IMR-90 (cell line): ENCODE data around the gene TNS3. TPM values are rescaled to one million over a fixed set of nuclear protein-coding genes. Genes with fewer than 3 reads are reported as not detected.
A peak's percentile ranks its signal among the peaks of the same experiment; 100 is the strongest.

Experiments used
- ATAC-seq: fragments of 200-7000 bp; cut with Tn5 transposase; 2 replicates; pipeline ENCODE4 v1.9.1; 2020; ENCODE audit warnings: low read depth, mild to moderate bottlenecking, moderate library complexity
- BruUV-seq: library from RNA; stranded (reverse); fragments of 400-500 nt; replicated peaks from 2 replicates; lab custom pipeline; 2021; lab: Mats Ljungman, UMichigan
- CTCF ChIA-PET: fragments of 300-600 bp; formaldehyde crosslinking; extraction: SDS; loops from one replicate; lab custom pipeline; 2021; ENCODE audit warnings: antibody characterized with exemption; lab: Yijun Ruan, JAX
- POLR2A ChIA-PET: fragments of 300-600 bp; sonication (Branson Sonifier 250); formaldehyde crosslinking; loops from one replicate; lab custom pipeline; 2022; ENCODE audit warnings: antibody characterized with exemption; ENCODE audit not compliant: unreplicated experiment; lab: Charles Lee
- DNase-seq: peaks from one replicate; pipeline ENCODE4 v3.0.0; 2013
- H2AFZ ChIP-seq: replicated peaks from 2 replicates; pipeline ENCODE3; 2013; ENCODE audit warnings: low read length, mild to moderate bottlenecking; ENCODE audit not compliant: poor library complexity
- H2AK5ac ChIP-seq: 2 replicates; pipeline ENCODE4 v1.6.1; 2013; ENCODE audit warnings: low read depth, low read length, inconsistent platforms
- H2AK9ac ChIP-seq: replicated peaks from 2 replicates; pipeline ENCODE3; 2013; ENCODE audit warnings: mild to moderate bottlenecking, low read depth, low read length, moderate library complexity; ENCODE audit not compliant: poor library complexity
- H2BK120ac ChIP-seq: 2 replicates; pipeline ENCODE4 v1.6.1; 2013; ENCODE audit warnings: low read depth, low read length, inconsistent platforms
- H2BK15ac ChIP-seq: 3 replicates; pipeline ENCODE4 v1.6.1; 2013; ENCODE audit warnings: low read depth, low read length, inconsistent platforms
- H2BK20ac ChIP-seq: 2 replicates; pipeline ENCODE4 v1.6.1; 2013; ENCODE audit warnings: low read depth, mild to moderate bottlenecking, inconsistent platforms, low read length, moderate library complexity
- H2BK5ac ChIP-seq: 2 replicates; pipeline ENCODE4 v1.6.1; 2013; ENCODE audit warnings: mild to moderate bottlenecking, low read depth, low read length, inconsistent platforms; ENCODE audit not compliant: poor library complexity, severe bottlenecking
- H3K14ac ChIP-seq: replicated peaks from 2 replicates; pipeline ENCODE4 v1.6.1; 2013; ENCODE audit warnings: low read depth, low read length, inconsistent platforms
- H3K18ac ChIP-seq: 2 replicates; pipeline ENCODE4 v1.6.1; 2013; ENCODE audit warnings: low read depth, low read length, control low read depth
- H3K23ac ChIP-seq: 2 replicates; pipeline ENCODE4 v1.6.1; 2013; ENCODE audit warnings: low read depth, low read length, inconsistent platforms
- H3K27ac ChIP-seq: 2 replicates; pipeline ENCODE4 v1.5.1; 2013; ENCODE audit warnings: mild to moderate bottlenecking, control low read depth, low read length; ENCODE audit not compliant: insufficient read depth
- H3K27me3 ChIP-seq: 2 replicates; pipeline ENCODE4 v1.6.1; 2013; ENCODE audit warnings: low read length; ENCODE audit not compliant: control insufficient read depth, insufficient read depth
- H3K36me3 ChIP-seq: 2 replicates; pipeline ENCODE4 v1.6.1; 2013; ENCODE audit warnings: low read length, mixed read lengths; ENCODE audit not compliant: control insufficient read depth, insufficient read depth
- H3K4ac ChIP-seq: 2 replicates; pipeline ENCODE4 v1.6.1; 2013; ENCODE audit warnings: low read depth, low read length, inconsistent platforms
- H3K4me1 ChIP-seq: 2 replicates; pipeline ENCODE4 v1.6.1; 2013; ENCODE audit warnings: low read length, mixed read lengths; ENCODE audit not compliant: control insufficient read depth, insufficient read depth
- H3K4me2 ChIP-seq: 2 replicates; pipeline ENCODE4 v1.6.1; 2013; ENCODE audit warnings: low read depth, mild to moderate bottlenecking, control low read depth, low read length, moderate library complexity
- H3K4me3 ChIP-seq: 2 replicates; pipeline ENCODE4 v1.5.1; 2013; ENCODE audit warnings: low read depth, mild to moderate bottlenecking, control low read depth, low read length, moderate library complexity; ENCODE audit not compliant: insufficient read depth
- H3K56ac ChIP-seq: 2 replicates; pipeline ENCODE4 v1.6.1; 2013; ENCODE audit warnings: low read length, inconsistent platforms; ENCODE audit not compliant: insufficient read depth; ENCODE audit errors: extremely low read depth
- H3K79me1 ChIP-seq, 2 experiments: 2 replicates each; pipeline ENCODE4 v1.6.1; 2013; ENCODE audit warnings: low read length in 2 of 2, inconsistent platforms in 1 of 2, low read depth in 1 of 2
- H3K9ac ChIP-seq: 2 replicates; pipeline ENCODE4 v1.6.1; 2013; ENCODE audit warnings: low read depth, low read length, control low read depth
- H3K9me1 ChIP-seq: 2 replicates; pipeline ENCODE4 v1.6.1; 2013; ENCODE audit warnings: low read length, inconsistent platforms; ENCODE audit not compliant: insufficient read depth
- H3K9me3 ChIP-seq: 2 replicates; pipeline ENCODE4 v1.6.1; 2013; ENCODE audit warnings: low read length; ENCODE audit not compliant: control insufficient read depth, insufficient read depth
- H4K20me1 ChIP-seq: 2 replicates; pipeline ENCODE4 v1.6.1; 2013; ENCODE audit warnings: low read length, inconsistent platforms; ENCODE audit not compliant: insufficient read depth
- H4K5ac ChIP-seq: 2 replicates; pipeline ENCODE4 v1.6.1; 2013; ENCODE audit warnings: mild to moderate bottlenecking, low read depth, low read length, control low read depth
- H4K8ac ChIP-seq, 2 experiments: 2 replicates each; pipeline ENCODE4 v1.6.1; 2013; ENCODE audit warnings: low read depth in 2 of 2, low read length in 2 of 2, control low read depth in 1 of 2, inconsistent platforms in 1 of 2
- H4K91ac ChIP-seq: 2 replicates; pipeline ENCODE4 v1.6.1; 2013; ENCODE audit warnings: low read depth, low read length, inconsistent platforms; ENCODE audit not compliant: insufficient read depth
- BHLHE40 ChIP-seq: fragments of 150-350 bp; IDR thresholded peaks from 2 replicates; pipeline ENCODE4 v1.6.1; 2016; ENCODE audit warnings: mild to moderate bottlenecking, low read depth, low read length
- FOS ChIP-seq: fragments of 150-350 bp; IDR thresholded peaks from 2 replicates; pipeline ENCODE4 v1.6.1; 2016; ENCODE audit warnings: low read depth, low read length
- MAFK ChIP-seq: IDR thresholded peaks from 2 replicates; pipeline ENCODE4 v1.6.1; 2012; ENCODE audit warnings: low read depth, low read length, improper control_type of control experiment
- MAZ ChIP-seq: IDR thresholded peaks from 2 replicates; pipeline ENCODE4 v1.6.1; 2012; ENCODE audit warnings: low read depth, mild to moderate bottlenecking, low read length, improper control_type of control experiment, moderate library complexity, borderline replicate concordance
- MXI1 ChIP-seq: IDR thresholded peaks from 2 replicates; pipeline ENCODE4 v1.6.1; 2012; ENCODE audit warnings: low read depth, mild to moderate bottlenecking, low read length, moderate library complexity, borderline replicate concordance
- NFE2L2 ChIP-seq: fragments of 150-350 bp; IDR thresholded peaks from 2 replicates; pipeline ENCODE4 v1.6.1; 2016; ENCODE audit warnings: low read depth, mild to moderate bottlenecking, low read length
- POLR2A ChIP-seq: IDR thresholded peaks from 2 replicates; pipeline ENCODE4 v1.6.1; 2012; ENCODE audit warnings: mild to moderate bottlenecking, low read depth, low read length
- RAD21 ChIP-seq: IDR thresholded peaks from 2 replicates; pipeline ENCODE4 v1.6.1; 2012; ENCODE audit warnings: low read length, improper control_type of control experiment
- RCOR1 ChIP-seq: IDR thresholded peaks from 2 replicates; pipeline ENCODE4 v1.6.1; 2012; ENCODE audit warnings: mild to moderate bottlenecking, low read length, improper control_type of control experiment; ENCODE audit not compliant: insufficient replicate concordance
- RFX5 ChIP-seq: IDR thresholded peaks from 2 replicates; pipeline ENCODE4 v1.8.0; 2012; ENCODE audit warnings: low read depth, mild to moderate bottlenecking, low read length, moderate library complexity
- SMC3 ChIP-seq: fragments of 150-350 bp; IDR thresholded peaks from 2 replicates; pipeline ENCODE4 v1.6.1; 2016; ENCODE audit warnings: low read depth, mild to moderate bottlenecking, antibody characterized with exemption, low read length, moderate library complexity
- USF2 ChIP-seq: fragments of 150-350 bp; IDR thresholded peaks from 2 replicates; pipeline ENCODE4 v1.6.1; 2017; ENCODE audit warnings: mild to moderate bottlenecking, antibody characterized with exemption, low read length, low read depth
- WGBS, 2 experiments: methylation state at CpG; one replicate each; pipeline versions ENCODE4 v1.1.5 to v1.1.7; 2013; ENCODE audit warnings: missing lambda C conversion rate in 2 of 2; ENCODE audit not compliant: insufficient read length in 1 of 2; ENCODE audit errors: extremely low coverage in 2 of 2; 5-methylcytosine and 5-hydroxymethylcytosine counted together
- dilution Hi-C: fragments of 300-500 bp; cut with HindIII; formaldehyde crosslinking; loops from one replicate; pipeline ENCODE4 v1.14.3; 2018; ENCODE audit warnings: low sequenced_read_pairs; ENCODE audit not compliant: unreplicated experiment
- in situ Hi-C: fragments of 300-500 bp; cut with MboI; formaldehyde crosslinking; loops from 3 replicates; pipeline ENCODE4 v1.14.3; 2019; ENCODE audit warnings: low sequenced_read_pairs, inconsistent platforms, mixed read lengths
- intact Hi-C: fragments of 100-400 bp; cut with micrococcal nuclease; formaldehyde crosslinking; loops from 2 replicates; pipeline ENCODE4 v1.10.0; 2022
- polyA plus RNA-seq, 3 experiments: library from polyadenylated mRNA; depleted of rRNA; stranded (reverse); fragments of >200 nt; gene quantifications; 2 replicates each; pipeline ENCODE4 v1.2.3, GENCODE V29; 2012; ENCODE audit warnings: low replicate concordance in 1 of 3
- total RNA-seq: library from RNA; depleted of rRNA; stranded (reverse); fragments of >200 nt; gene quantifications from 2 replicates; pipeline ENCODE4 v1.2.3, GENCODE V29; 2012
- TF ChIP-seq, protein P1 (sequence below): fragments of 150-350 bp; IDR thresholded peaks from 2 replicates; pipeline ENCODE4 v1.6.1; 2016; ENCODE audit warnings: low read depth, mild to moderate bottlenecking, low read length, moderate library complexity, borderline replicate concordance

The TNS3 gene
- total and polyA plus RNA-seq, 2 of the 4 experiments (the other 2 are of a cell fraction) = 64.3 to 79.2 TPM

- ATAC-seq (no peak), DNase-seq (peak; percentile 59)
- Histone ChIP-seq H4K91ac (peak overlapping the region; percentile 63), H2AK9ac (peak overlapping the region; percentile 2), H4K5ac (peak overlapping the region; percentile 37; the same call in 1 of the 2 replicates), H2BK120ac (peak overlapping the region; percentile 50), H3K9me3 (no peaks in the 10 kb centered on the region), H3K18ac (peak overlapping the region; percentile 63), H2BK5ac (no peak overlapping the region), H3K36me3 (peaks cover 36% of the 10 kb centered on the region), H3K14ac (peak overlapping the region; percentile 54; the same call in 1 of the 2 replicates), H3K23ac (peak overlapping the region; percentile 74; the same call in 1 of the 2 replicates), H3K27me3 (no peaks in the 10 kb centered on the region), H2AK5ac (peak overlapping the region; percentile 66; the same call in 1 of the 2 replicates), H3K4me2 (no peak overlapping the region), H3K9ac (no peak overlapping the region), H3K4ac (peak overlapping the region; percentile 79), H3K79me1 (peaks cover 54 to 98% of the 10 kb centered on the region in 2 experiments), H4K20me1 (peaks cover 33% of the 10 kb centered on the region), H3K4me1 (peaks cover 43% of the 10 kb centered on the region), H3K56ac (no peak overlapping the region; the same call in 1 of the 2 replicates), H4K8ac (peak overlapping the region in 1 of 2 experiments; percentile 34; a peak in 1 of 4 replicates), H2BK15ac (peak overlapping the region; percentile 68; the same call in 1 of the 3 replicates), H3K4me3 (no peak overlapping the region), H3K9me1 (peaks cover 69% of the 10 kb centered on the region), H2BK20ac (peak overlapping the region; percentile 32), H3K27ac (no peak overlapping the region), H2AFZ (no peak overlapping the region)
- 97% methylated on average over 5 of the region's 14 CpGs; no CpG with 5 or more reads in 1 of the 2 experiments for WGBS, 2 experiments
- in situ Hi-C loops = no loop called here
- dilution Hi-C loops = no loop called here
- BruUV-seq = no TSS peak
- ChIA-PET POLR2A (no interaction called here), CTCF (no interaction called here)
- intact Hi-C loops = no loop called here
- TF ChIP-seq RAD21 (no peak), BHLHE40 (no peak), RFX5 (no peak), NFE2L2 (no peak), MXI1 (no peak), MAZ (no peak), POLR2A (no peak), FOS (no peak), RCOR1 (no peak), MAFK (no peak), SMC3 (no peak), USF2 (no peak)
- TF ChIP-seq, protein P1, sequence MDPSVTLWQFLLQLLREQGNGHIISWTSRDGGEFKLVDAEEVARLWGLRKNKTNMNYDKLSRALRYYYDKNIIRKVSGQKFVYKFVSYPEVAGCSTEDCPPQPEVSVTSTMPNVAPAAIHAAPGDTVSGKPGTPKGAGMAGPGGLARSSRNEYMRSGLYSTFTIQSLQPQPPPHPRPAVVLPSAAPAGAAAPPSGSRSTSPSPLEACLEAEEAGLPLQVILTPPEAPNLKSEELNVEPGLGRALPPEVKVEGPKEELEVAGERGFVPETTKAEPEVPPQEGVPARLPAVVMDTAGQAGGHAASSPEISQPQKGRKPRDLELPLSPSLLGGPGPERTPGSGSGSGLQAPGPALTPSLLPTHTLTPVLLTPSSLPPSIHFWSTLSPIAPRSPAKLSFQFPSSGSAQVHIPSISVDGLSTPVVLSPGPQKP = no peak
These were observed 75.2 kb downstream of the TNS3 start for GRCh38 chr7:47506382-47507339.
